Inflammatory macrophage treated with lipopolysaccharide for 4 hours (primary cell): Measurements from ENCODE around the gene SDK1.

ENCODE experiments used
- DNase-seq: peaks from one replicate; pipeline ENCODE4 v3.0.0-alpha.2; 2020

The SDK1 gene

DNA sequence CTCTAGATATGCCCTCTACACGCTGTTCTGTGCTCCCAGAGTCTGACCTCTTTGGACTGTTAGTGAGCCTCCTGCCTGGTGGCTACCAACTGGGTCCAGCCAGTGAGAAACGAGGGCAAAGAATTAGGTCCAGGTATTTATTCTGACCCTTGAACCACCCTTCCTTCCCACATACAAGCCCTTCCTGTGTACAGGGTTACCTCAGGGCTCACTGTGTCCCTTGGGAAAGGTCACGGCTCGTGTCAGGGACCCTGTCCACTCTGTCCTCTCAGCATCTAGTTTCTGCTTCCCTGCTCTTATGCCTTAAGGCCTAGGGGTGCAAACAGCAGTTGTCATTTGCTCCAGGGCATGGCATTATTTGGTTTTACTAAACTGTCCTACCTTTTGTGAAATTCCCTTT lies 180.4 kb downstream of the SDK1 start:
- no peak for DNase-seq

DNA sequence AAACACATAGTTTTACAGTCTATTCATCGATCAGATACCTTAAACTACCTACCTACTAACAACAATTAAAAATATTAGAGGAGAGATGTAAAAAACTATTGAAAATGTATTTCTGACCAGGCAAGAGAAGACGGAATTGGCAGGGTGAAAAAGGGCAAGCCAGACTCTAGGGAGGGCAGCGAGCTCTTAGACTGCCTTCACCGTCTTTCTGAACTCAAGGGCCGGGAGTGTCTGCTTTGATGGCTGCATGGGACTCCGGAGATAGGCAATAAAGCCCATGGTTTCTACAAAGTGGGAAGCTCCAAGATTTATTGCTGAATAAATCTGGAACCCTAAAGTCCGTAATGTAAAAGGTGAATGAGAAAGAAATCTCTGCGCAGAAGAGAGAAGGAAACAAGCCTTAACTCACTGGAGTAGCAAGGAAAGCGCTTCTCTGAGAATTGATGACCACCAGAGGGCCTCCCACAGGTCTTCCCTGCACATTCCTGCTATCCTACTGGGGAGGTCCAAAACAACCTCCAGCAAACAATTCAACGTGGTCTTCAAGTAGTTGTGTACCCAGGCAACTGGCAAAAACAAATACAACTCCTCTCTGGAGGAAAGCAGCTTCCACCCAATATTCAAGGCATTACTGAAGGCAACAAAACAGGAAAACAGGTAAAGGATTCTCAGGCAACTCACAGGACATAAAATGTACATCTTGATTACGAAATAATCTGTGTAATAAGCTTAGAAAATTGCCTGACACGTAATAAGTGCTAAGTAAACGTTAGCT lies 181.3 kb downstream of the SDK1 start:
- DNase-seq, result no peak

DNA sequence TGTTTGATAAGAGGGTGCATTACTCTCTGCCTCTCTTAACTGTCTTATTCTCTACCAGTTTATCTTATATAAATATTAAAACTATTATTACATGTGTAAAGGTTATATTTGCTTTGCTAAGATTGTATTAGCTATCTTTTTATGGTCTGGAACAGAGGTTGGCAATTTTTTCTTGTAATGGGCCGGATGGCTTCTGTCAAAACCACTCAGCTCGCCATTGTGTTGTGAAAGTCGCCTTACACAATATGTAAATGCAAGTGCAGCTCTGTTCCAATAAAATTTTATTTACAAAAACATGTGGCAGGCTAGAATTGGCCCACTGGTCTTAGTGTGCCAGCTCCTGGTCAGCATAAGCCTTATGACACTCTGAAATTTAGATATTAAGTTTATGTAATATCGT lies 185.8 kb downstream of the SDK1 start:
- DNase-seq, result no peak

DNA sequence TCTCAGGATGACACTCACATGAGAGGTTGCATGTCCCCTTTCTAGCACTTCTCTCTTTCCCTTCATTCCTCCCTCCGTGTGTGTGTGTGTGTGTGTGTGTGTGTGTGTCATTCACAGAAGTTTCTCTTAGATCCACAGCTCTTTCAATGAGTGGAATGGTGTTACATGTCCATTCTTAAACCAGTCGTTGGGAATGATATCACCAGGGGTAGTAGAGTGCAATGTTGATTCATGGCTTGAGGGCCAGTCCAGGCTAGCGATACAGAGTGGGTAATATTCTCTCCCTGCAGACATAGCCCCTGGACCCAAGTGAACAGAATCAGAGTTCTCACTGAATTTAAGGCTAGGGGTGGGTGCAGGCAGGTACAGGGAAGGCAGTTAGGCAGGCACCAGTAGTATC lies 187.8 kb downstream of the SDK1 start:
- DNase-seq, result no peak

GRCh38 chr7:3493499-3493898 lies 192.4 kb downstream of the SDK1 start:
- DNase-seq, result no peak

GRCh38 chr7:3494947-3495346 lies 193.9 kb downstream of the SDK1 start:
- DNase-seq, result no peak

- no peak for DNase-seq
These were observed 194.5 kb downstream of the SDK1 start for GRCh38 chr7:3495530-3495929.

- no peak for DNase-seq
These were observed 194.9 kb downstream of the SDK1 start for GRCh38 chr7:3495954-3496353.

- no peak for DNase-seq
These were observed 196.7 kb downstream of the SDK1 start for GRCh38 chr7:3497796-3498195.

- DNase-seq, result no peak
These were observed 200.6 kb downstream of the SDK1 start for GRCh38 chr7:3501671-3502070.

DNA sequence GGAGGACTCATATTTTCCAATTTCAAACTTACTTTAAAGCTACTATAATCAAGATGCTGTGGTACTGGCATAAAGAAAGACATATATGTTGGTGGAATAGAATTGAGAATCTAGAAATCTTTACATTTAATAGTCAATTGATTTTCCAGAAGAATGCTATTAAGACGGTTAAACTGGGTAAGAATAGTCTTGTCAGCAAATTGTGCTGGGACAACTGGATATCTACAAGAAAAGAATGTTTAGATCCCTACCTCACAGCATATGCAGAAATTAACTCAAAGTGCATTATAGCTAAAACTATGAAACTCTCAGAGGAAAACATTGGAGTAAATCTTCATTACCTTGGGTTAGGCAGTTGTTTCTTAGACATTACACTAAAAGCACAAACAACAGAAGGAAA lies 203.3 kb downstream of the SDK1 start:
- DNase-seq, result no peak

DNA sequence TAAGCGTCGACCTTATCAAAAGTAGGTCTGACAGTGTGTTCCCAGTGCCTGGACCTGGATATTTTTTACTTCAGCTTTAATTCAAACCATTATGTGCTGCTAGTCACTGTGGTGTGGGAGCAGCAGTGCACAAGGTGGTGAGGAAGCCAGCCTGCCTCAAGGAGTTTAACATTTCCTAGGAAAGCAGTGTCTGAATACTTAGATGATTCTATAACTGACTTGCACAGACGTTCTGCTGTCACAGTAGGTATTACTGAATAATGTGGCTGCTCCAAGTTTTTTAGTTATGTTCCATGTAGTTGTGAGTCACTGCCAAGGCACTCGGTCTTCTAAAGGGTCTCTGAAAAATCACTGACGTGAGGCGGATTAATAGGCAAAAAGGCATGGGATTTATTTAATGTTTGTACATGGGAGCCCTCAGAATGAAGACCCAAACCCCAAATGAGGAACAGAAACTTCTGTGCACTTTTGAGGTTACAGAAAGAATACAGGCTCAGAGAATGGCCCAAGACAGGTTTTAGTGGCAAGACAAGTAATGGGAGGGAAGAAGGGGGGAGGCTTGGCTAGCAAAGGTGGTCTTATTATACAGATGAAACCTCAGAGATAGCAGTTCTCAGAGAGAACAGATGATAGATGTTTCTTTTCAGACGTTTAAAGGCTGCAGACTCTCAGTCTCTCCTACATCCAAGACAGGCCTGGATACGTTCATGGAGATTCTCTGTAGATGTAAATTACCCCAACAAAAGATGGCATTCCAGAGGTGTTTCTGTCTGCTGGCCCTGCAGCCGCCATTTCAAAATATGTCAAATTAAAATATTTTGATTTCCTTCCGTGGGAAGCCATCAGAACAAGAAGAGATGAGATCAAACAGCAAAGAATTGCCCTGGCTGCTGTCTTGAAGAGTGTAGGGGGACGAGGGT lies 209.3 kb downstream of the SDK1 start:
- no peak for DNase-seq

DNA sequence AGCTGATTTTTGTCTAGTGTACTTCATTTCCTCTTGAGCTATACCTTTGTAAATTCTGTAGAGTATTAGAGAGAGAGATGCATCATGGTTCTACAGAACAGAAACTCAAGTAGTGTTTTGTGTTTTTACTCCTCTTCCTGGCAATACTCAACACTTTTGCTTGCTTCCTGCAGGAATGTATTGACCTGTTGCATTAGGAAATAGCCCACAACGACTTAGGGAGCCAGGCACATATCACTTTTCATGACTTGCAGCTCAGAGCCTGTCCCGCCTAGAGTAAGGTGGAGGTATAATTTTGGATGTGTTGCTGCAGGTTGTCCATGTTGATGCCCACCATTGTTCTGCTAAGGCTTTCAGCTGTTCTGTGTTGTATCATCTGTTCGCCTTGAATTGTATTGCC lies 216.3 kb downstream of the SDK1 start:
- no peak for DNase-seq

- no peak for DNase-seq
These were observed 217.5 kb downstream of the SDK1 start for GRCh38 chr7:3518546-3518945.

DNA sequence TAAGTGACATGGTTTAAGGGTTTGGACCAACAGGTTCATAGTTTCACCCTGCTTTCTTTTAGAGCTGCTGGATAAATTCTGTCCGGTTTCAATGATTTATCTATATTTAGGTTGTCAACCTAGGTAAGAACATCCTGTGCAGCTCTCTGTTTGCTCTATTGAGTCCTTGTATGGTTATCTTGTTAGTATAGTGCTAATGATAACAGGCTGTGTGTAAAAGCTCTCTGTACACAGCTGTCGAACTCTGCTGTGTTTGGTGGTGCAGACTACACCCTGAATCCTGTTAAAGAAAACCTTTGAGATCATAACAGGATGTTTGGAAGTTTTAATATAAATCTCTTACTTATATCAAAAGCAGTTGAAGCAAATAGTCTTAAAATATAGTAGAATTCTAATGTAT lies 219.2 kb downstream of the SDK1 start:
- DNase-seq, result no peak

DNA sequence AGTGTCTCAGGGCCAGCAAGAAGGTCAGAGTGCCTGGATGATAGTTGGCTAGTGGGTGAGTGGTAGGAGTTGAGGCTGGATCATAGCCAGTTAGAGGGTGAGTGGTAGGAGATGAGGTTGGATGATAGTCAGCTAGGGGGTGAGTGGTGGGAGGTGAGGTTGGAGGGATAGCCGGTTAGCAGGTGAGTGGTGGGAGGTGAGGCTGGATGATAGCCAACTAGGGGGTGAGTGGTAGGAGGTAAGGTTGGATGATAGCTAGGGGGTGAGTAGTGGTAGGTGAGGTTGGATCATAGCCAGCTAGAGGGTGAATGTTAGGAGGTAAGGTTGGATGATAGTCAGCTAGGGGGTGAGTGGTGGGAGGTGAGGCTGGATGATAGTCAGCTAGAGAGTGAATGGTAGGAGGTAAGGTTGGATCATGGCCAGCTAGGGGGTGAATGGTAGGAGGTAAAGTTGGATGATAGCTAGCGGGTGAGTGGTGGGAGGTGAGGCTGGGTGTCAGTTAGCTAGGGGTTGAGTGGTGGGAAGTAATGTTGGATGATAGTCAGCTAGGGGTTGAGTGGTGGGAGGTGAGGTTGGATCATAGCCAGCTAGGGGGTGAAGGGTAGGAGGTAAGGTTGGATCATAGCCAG lies 226.6 kb downstream of the SDK1 start:
- no peak for DNase-seq

- no peak for DNase-seq
These were observed 232.0 kb downstream of the SDK1 start for GRCh38 chr7:3533040-3533439.

- no peak for DNase-seq
These were observed 236.3 kb downstream of the SDK1 start for GRCh38 chr7:3537210-3537875.

GRCh38 chr7:3538041-3538440 lies 237.0 kb downstream of the SDK1 start:
- DNase-seq, result no peak

DNA sequence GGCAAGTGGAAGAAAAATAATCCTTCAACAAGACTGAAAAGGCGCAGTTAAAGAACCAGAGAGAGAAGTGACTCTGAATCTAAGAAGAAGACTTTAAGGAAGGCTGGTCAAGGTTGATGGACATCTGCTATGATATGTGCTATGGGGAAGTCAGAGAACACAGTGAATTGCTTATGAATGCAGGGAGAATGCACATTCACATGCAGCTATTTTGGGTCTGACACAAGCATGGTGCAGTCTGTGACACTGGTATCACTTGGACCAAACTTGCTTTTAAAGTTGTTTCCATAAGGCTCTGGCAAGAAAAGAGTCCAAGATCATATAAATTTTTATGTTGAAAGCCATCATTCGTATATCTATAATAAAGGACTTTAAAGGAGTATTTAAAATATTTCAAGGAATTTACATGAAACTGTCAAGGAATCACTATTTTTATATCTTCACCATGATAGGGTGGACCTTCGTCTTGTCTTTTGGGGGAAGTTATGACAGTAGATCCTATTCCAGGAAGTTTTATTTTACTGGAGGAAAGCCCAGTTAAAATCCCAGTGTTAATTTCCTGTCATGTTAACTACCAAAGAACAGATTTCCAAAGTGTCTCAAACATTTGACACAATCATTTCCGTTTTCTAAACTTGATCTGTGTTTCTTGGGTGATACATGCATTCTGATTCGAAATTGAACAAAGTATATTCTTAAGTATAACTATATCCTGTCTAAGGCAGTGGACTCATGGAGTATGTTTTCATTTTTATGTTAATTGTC lies 239.6 kb downstream of the SDK1 start:
- DNase-seq, result no peak

GRCh38 chr7:3544202-3544601 lies 243.2 kb downstream of the SDK1 start:
- DNase-seq, result no peak

DNA sequence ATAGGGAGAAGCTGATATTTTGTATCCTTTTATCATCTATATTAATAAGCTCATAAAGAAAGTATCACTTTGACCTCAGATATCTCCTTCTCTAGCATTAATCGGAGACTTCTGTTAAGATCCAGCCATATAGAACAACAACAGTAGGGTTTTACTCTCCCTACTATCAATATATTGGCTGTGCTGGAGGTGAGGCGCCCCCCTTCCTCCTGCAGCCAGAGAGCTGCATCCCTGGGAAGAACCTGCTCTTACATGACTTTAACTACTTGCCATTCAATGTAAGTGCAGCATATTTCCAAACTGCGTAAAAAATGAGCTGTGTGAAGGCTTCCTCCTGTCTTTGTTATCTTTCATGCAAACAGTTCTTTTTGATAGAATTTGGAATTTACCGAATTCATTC lies 247.8 kb downstream of the SDK1 start:
- DNase-seq, result no peak
